Measurements from ENCODE around the gene MX2.

The MX2 gene

GRCh38 chr21:41366522-41367151 is 4.8 kb downstream of the MX2 start:
- DNase-seq, result peak; percentile 81

- no peak for DNase-seq
Measured at GRCh38 chr21:41367301-41367944, 5.6 kb downstream of the MX2 start.

GRCh38 chr21:41367945-41368734 is 6.3 kb downstream of the MX2 start:
- DNase-seq, result no peak

GRCh38 chr21:41368735-41369104 is 6.9 kb downstream of the MX2 start:
- no peak for DNase-seq

- peak; percentile 16 for DNase-seq
Measured at GRCh38 chr21:41369105-41369919, 7.5 kb downstream of the MX2 start.

GRCh38 chr21:41369920-41370839 is 8.4 kb downstream of the MX2 start:
- no peak for DNase-seq

GRCh38 chr21:41370840-41371684 is 9.2 kb downstream of the MX2 start:
- peak; percentile 31 for DNase-seq

- DNase-seq, result no peak
Measured at GRCh38 chr21:41371685-41372030, 9.8 kb downstream of the MX2 start.

- no peak for DNase-seq
Measured at GRCh38 chr21:41373253-41373652, 11.4 kb downstream of the MX2 start.

GRCh38 chr21:41373763-41374162 is 11.9 kb downstream of the MX2 start:
- DNase-seq, result no peak

- DNase-seq, result no peak
Measured at GRCh38 chr21:41374177-41374712, 12.4 kb downstream of the MX2 start.

GRCh38 chr21:41374867-41375533 is 13.2 kb downstream of the MX2 start:
- no peak for DNase-seq

- DNase-seq, result no peak
Measured at GRCh38 chr21:41375875-41376274, 14.0 kb downstream of the MX2 start.

GRCh38 chr21:41377715-41378114 is 15.9 kb downstream of the MX2 start:
- no peak for DNase-seq

GRCh38 chr21:41378849-41379248 is 17.0 kb downstream of the MX2 start:
- no peak for DNase-seq

GRCh38 chr21:41379901-41380300 is 18.1 kb downstream of the MX2 start:
- DNase-seq, result no peak

GRCh38 chr21:41381731-41382130 is 19.9 kb downstream of the MX2 start:
- peak; percentile 24 for DNase-seq

- no peak for DNase-seq
Measured at GRCh38 chr21:41387042-41387819, 25.4 kb downstream of the MX2 start.

- no peak for DNase-seq
Measured at GRCh38 chr21:41387824-41388223, 26.0 kb downstream of the MX2 start.

- no peak for DNase-seq
Measured at GRCh38 chr21:41388259-41388658, 26.4 kb downstream of the MX2 start.

Data from fibroblast of skin of right quadriceps (primary cell).